ENCODE data around the gene INPP5J.
A peak's percentile ranks its signal among the peaks of the same experiment; 100 is the strongest.
"Not testable (repeated sequence)": the region's sequence is repeated elsewhere in the genome, so short reads cannot be mapped to it uniquely, and the experiment has no call there.

Gene INPP5J, protein sequence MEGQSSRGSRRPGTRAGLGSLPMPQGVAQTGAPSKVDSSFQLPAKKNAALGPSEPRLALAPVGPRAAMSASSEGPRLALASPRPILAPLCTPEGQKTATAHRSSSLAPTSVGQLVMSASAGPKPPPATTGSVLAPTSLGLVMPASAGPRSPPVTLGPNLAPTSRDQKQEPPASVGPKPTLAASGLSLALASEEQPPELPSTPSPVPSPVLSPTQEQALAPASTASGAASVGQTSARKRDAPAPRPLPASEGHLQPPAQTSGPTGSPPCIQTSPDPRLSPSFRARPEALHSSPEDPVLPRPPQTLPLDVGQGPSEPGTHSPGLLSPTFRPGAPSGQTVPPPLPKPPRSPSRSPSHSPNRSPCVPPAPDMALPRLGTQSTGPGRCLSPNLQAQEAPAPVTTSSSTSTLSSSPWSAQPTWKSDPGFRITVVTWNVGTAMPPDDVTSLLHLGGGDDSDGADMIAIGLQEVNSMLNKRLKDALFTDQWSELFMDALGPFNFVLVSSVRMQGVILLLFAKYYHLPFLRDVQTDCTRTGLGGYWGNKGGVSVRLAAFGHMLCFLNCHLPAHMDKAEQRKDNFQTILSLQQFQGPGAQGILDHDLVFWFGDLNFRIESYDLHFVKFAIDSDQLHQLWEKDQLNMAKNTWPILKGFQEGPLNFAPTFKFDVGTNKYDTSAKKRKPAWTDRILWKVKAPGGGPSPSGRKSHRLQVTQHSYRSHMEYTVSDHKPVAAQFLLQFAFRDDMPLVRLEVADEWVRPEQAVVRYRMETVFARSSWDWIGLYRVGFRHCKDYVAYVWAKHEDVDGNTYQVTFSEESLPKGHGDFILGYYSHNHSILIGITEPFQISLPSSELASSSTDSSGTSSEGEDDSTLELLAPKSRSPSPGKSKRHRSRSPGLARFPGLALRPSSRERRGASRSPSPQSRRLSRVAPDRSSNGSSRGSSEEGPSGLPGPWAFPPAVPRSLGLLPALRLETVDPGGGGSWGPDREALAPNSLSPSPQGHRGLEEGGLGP

DNA sequence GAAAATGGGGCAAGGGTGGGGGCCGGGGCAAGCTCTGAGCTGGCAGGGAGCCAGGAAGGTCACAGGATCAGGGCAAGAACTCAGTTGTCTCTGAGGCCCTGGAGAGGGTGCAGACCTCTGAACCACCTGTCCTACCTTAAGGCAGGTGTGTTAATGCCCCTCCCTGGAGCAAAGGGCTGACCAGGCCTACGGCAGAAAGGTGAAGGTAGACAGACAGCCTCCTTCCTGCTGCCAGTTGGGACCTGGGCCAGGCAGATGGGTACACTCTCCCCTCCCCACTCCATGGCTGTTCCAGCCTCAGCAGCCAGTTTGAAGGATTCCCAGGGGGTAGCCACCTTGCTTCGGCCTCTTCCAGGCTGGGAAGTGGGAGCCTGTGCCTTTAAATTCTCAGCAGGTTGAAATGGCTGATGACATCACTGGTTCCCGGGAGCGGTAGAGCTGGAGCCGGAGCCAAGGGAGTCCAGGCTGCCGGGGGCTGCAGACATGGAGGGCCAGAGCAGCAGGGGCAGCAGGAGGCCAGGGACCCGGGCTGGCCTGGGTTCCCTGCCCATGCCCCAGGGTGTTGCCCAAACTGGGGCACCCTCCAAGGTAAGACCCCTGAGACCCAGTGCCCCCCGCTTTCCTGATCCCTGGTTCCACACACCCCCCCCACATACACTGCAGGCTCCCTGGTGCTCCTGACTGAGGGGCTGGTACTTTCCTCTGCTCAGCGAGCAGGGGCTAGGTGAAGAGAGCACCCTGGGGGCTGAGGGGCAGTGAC is at the start of gene INPP5J:
Gene INPP5J (plus strand): TSS at position 435 of the 760 bp plus-strand sequence. CDS start 49 bp downstream, at position 484.
- no peaks in the 10 kb centered on the region for H3K27me3 Mint-ChIP-seq (ENCODE audit: low read depth)
- H3K4me1 Mint-ChIP-seq (ENCODE audit: low read depth): peaks cover 4% of the 10 kb centered on the region
- H3K9me3 Mint-ChIP-seq: no peaks in the 10 kb centered on the region
- no peak within 1 kb of the TSS for H3K27ac Mint-ChIP-seq
- no peak within 1 kb of the TSS for H3K4me3 Mint-ChIP-seq
- no peaks in the 10 kb centered on the region for H3K36me3 Mint-ChIP-seq (ENCODE audit: low read depth)
- no peak for DNase-seq (ENCODE audit: low spot score)

DNA sequence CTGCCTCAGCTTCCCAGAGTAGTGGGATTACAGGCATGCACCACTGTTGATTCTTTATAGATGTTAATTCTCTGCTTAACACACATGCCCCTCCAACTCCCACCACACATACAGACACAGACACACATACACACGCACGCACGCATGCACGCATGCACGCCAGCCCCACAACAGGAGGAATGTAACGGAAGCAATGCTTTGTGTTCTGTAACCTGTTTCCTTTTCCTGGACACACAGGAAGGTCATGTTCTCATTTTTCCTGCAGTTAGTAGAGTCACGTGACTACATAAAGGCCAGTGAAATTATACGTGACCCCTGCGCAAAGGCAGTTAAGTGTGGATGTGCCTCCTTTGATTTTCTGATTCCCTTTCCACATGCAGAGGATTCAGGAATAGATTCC is 49.6 kb upstream of the INPP5J start:
- not testable (repeated sequence) for H3K27me3 Mint-ChIP-seq (ENCODE audit: low read depth); H3K4me1 Mint-ChIP-seq (ENCODE audit: low read depth); DNase-seq (ENCODE audit: low spot score); H3K36me3 Mint-ChIP-seq (ENCODE audit: low read depth); H3K9me3 Mint-ChIP-seq; H3K4me3 Mint-ChIP-seq; H3K27ac Mint-ChIP-seq

GRCh38 chr22:31073545-31074145 is 49.1 kb upstream of the INPP5J start:
- DNase-seq (ENCODE audit: low spot score); H3K36me3 Mint-ChIP-seq (ENCODE audit: low read depth); H3K27ac Mint-ChIP-seq; H3K4me1 Mint-ChIP-seq (ENCODE audit: low read depth); H3K4me3 Mint-ChIP-seq; H3K27me3 Mint-ChIP-seq (ENCODE audit: low read depth); H3K9me3 Mint-ChIP-seq: not testable (repeated sequence)

DNA sequence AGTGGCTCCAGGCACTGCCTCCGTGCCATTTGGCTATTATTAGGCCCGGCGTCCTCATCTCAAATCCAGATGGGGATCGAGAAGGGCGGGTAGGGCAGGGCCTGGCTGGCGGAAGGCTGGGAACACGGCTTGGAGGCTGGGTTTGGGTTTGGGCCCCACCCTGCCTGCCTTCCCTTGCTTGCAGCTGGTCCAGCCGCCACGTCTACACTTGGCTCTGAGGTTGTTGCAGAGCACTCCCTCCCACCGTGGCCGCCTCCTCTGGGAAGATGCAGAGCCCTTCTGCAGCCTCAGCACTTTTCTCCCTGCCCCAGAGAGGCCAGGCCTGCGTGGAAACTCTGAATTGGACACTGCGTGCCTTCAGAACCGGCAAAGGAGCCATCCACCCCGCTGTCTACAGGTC is 46.8 kb upstream of the INPP5J start:
- no peak overlapping the region for H3K4me3 Mint-ChIP-seq
- H3K27me3 Mint-ChIP-seq (ENCODE audit: low read depth): peaks cover 3% of the 10 kb centered on the region
- H3K27ac Mint-ChIP-seq: no peak overlapping the region
- no peaks in the 10 kb centered on the region for H3K36me3 Mint-ChIP-seq (ENCODE audit: low read depth)
- peaks cover 7% of the 10 kb centered on the region for H3K4me1 Mint-ChIP-seq (ENCODE audit: low read depth)
- H3K9me3 Mint-ChIP-seq: no peaks in the 10 kb centered on the region
- DNase-seq (ENCODE audit: low spot score): no peak

GRCh38 chr22:31077681-31078080 is 45.1 kb upstream of the INPP5J start:
- no peak for DNase-seq (ENCODE audit: low spot score)
- Mint-ChIP-seq H3K4me3 (no peak overlapping the region), H3K4me1 (ENCODE audit: low read depth) (peaks cover 20% of the 10 kb centered on the region), H3K27me3 (ENCODE audit: low read depth) (peaks cover 3% of the 10 kb centered on the region), H3K36me3 (ENCODE audit: low read depth) (no peaks in the 10 kb centered on the region), H3K9me3 (no peaks in the 10 kb centered on the region), H3K27ac (no peak overlapping the region)

DNA sequence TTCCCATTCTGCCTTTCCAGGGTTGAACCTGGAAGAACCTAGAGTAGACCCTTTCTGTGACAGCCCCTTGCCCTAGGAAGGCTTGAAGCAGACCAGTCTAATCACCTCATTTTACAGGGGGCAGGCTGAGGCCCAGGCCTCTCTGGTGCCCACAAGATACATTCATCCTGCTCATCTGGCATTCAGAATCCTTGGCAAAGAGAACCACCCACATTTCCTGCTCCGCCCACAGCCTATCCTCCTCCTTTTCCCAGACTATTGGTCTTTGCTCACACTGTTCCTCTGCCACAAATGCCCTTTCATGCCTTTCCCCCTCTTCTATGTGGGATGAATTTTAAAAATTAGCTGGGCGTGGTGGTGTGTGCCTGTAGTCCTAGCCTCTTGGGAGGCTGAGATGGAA is 44.4 kb upstream of the INPP5J start:
- H3K36me3 Mint-ChIP-seq (ENCODE audit: low read depth); H3K27me3 Mint-ChIP-seq (ENCODE audit: low read depth); DNase-seq (ENCODE audit: low spot score); H3K9me3 Mint-ChIP-seq; H3K4me3 Mint-ChIP-seq: not testable (repeated sequence)
- Mint-ChIP-seq H3K4me1 (ENCODE audit: low read depth) (peaks cover 26% of the 10 kb centered on the region), H3K27ac (peak overlapping the region; percentile 26)

GRCh38 chr22:31079095-31079642 is 43.6 kb upstream of the INPP5J start:
- H3K4me3 Mint-ChIP-seq: no peak overlapping the region
- no peaks in the 10 kb centered on the region for H3K9me3 Mint-ChIP-seq
- no peak overlapping the region for H3K27ac Mint-ChIP-seq
- DNase-seq (ENCODE audit: low spot score): no peak
- peaks cover 33% of the 10 kb centered on the region for H3K4me1 Mint-ChIP-seq (ENCODE audit: low read depth)
- H3K36me3 Mint-ChIP-seq (ENCODE audit: low read depth): peaks cover 3% of the 10 kb centered on the region
- H3K27me3 Mint-ChIP-seq (ENCODE audit: low read depth): no peaks in the 10 kb centered on the region

DNA sequence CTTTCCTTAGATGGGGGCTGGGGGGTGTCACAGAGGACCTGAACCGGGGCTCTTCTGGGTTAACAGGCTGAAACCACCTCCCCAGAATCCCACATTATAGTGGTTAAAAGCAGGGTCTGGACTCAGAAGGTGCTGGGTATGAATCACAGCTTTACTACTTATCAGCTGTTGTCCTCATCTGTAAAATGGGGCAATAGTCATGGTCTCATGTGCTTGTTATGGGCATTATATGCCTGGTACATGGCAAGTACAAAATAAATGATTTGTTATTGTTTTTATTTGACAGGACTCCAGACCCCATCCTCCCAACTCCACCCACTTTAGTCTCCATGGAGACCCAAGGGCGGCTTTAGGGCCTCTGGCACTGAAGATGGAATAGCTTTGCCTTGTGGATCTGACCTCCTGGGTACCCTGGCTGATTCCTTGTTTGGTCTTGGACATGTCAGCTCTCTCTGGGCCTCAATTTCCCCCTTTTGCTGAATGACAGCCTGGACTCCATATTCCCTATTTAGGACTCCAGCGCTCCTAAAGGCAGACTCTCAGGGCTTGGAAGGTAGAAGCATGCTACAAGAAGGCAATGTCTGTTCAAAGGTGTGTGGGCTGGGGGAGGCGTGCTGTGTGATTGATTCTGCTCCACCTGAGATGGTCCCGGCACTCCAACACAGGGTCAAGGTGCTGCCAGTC is 42.5 kb upstream of the INPP5J start:
- Mint-ChIP-seq H3K36me3 (ENCODE audit: low read depth) (peaks cover 3% of the 10 kb centered on the region), H3K4me1 (ENCODE audit: low read depth) (peaks cover 36% of the 10 kb centered on the region), H3K27ac (peak overlapping the region; percentile 79), H3K27me3 (ENCODE audit: low read depth) (no peaks in the 10 kb centered on the region), H3K9me3 (no peaks in the 10 kb centered on the region), H3K4me3 (peak overlapping the region; percentile 88)
- no peak for DNase-seq (ENCODE audit: low spot score)

DNA sequence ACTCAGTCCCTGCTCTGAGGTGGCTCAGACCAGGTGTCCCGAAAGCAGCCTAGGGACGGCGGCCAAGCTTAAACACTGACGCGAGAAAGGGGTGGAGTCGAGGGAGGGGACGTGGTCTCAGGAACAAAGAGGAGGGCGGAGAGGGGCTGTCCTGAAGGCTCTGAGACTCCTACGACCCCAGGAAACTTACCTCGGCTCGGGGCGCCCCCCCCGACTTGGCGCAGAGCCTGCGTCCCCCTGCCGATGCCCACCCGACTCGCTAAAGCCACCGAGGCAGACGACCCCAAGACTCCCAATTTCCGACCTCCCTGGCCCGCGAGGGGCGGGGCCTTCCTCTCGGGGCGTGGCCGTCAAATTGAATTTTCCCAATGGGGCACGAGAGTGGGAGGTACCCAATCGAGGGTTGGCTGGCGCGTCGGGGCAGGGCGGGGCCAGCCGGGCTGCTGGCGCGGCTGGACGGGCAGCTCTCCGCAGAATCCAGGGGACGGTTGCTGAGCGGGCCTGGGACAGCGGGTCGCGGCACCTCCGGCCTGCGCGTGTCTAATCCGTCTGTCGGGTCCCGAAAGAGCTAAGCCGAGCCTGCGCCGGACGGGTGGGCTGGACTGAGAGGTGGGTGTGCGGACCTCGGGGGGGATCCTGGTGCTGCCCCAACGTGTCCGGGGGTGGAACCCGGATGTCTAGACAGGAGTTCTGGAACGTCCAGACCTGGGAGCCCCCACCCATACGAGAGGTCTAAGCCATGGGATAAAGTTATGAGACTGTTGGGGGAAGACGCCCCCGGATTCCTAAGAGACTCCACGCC is 41.7 kb upstream of the INPP5J start, which contains the start of gene SMTN:
Gene SMTN (plus strand): TSS at position 471 of the 802 bp plus-strand sequence. CDS start 1,941 bp downstream, outside the sequence.
- H3K9me3 Mint-ChIP-seq: no peaks in the 10 kb centered on the region
- peaks cover 36% of the 10 kb centered on the region for H3K4me1 Mint-ChIP-seq (ENCODE audit: low read depth)
- peak within 1 kb of the TSS; percentile 79 for H3K27ac Mint-ChIP-seq
- DNase-seq (ENCODE audit: low spot score): peak; percentile 87
- H3K4me3 Mint-ChIP-seq: peak within 1 kb of the TSS; percentile 88
- H3K36me3 Mint-ChIP-seq (ENCODE audit: low read depth): peaks cover 3% of the 10 kb centered on the region
- H3K27me3 Mint-ChIP-seq (ENCODE audit: low read depth): no peaks in the 10 kb centered on the region

- H3K4me3 Mint-ChIP-seq: peak overlapping the region; percentile 88
- peaks cover 36% of the 10 kb centered on the region for H3K4me1 Mint-ChIP-seq (ENCODE audit: low read depth)
- H3K27me3 Mint-ChIP-seq (ENCODE audit: low read depth): no peaks in the 10 kb centered on the region
- H3K36me3 Mint-ChIP-seq (ENCODE audit: low read depth): peaks cover 3% of the 10 kb centered on the region
- H3K9me3 Mint-ChIP-seq: no peaks in the 10 kb centered on the region
- H3K27ac Mint-ChIP-seq: peak overlapping the region; percentile 49
- DNase-seq (ENCODE audit: low spot score): peak; percentile 27
Observed at GRCh38 chr22:31081963-31082605, 40.7 kb upstream of the INPP5J start.

DNA sequence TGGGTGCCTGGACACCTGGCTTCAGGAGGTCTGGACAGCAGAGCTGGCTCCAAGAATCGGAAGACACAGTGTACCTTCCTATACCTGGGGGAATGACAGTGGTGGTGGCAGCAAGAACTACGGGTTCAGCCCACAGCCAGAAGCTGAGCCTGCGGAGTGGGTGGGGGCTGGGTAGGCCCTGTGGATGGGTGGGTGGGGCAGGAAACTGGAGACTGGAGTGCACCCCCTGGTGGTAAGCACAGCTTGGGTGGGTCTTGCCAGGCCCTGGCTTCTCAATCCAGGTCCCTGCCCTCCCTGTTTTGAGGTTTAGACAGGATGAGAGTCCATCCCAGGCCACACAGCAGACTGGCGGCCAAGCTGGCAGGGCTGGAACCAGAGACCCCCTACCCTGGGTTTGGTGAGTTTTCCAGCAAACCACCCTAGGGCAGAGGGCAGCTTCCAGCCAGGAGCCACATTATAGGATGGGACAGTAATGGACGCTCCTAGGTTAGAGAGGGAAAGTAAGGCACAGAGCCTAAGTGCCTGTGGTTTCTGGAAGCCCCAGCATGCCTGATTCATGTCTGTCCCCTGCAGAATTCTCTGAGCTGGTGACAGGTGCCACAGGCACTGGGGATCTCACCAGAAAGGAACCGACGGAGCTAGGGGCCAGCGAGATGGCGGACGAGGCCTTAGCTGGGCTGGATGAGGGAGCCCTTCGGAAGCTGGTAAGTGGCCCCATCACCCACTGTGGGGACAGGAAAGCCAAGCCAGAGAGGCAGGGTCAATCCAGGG is 40.0 kb upstream of the INPP5J start:
- Mint-ChIP-seq H3K36me3 (ENCODE audit: low read depth) (peaks cover 3% of the 10 kb centered on the region), H3K27ac (peak overlapping the region; percentile 62), H3K4me1 (ENCODE audit: low read depth) (peaks cover 36% of the 10 kb centered on the region), H3K27me3 (ENCODE audit: low read depth) (no peaks in the 10 kb centered on the region), H3K4me3 (peak overlapping the region; percentile 88), H3K9me3 (no peaks in the 10 kb centered on the region)
- DNase-seq (ENCODE audit: low spot score): peak; percentile 48

Data from T-helper 2 cell treated with Interferon-gamma antibody and Interleukin-4, amounts not matched to agents 5 μg/mL and 100 μg/mL, for 36 hours (primary cell).